Measurements from ENCODE around the gene CEL.

Gene CEL

GRCh38 chr9:133113949-133114885 lies 52.4 kb downstream of the CEL start:
- TF ChIP-seq NFIC (IDR thresholded peaks at IDR 0.05): no peak
- TF ChIP-seq TEAD4 (IDR thresholded peaks at IDR 0.05): no peak
- TF ChIP-seq USF1 (IDR thresholded peaks at IDR 0.05): no peak
- TF ChIP-seq YY1 (IDR thresholded peaks at IDR 0.05; ENCODE audit: low read depth): no peak
- no peak for TF ChIP-seq CREB1 (IDR thresholded peaks at IDR 0.05; ENCODE audit: low read depth)
- TF ChIP-seq EGR1 (IDR thresholded peaks at IDR 0.05): no peak
- TF ChIP-seq EP300 (IDR thresholded peaks at IDR 0.05; ENCODE audit: borderline replicate concordance): no peak
- TF ChIP-seq REST (IDR thresholded peaks at IDR 0.05; ENCODE audit: low read depth): no peak
- TF ChIP-seq RAD21 (IDR thresholded peaks at IDR 0.05; ENCODE audit: low read depth): no peak
- no peak for TF ChIP-seq FOXM1 (IDR thresholded peaks at IDR 0.05; ENCODE audit: borderline replicate concordance, low read depth)
- no peak for TF ChIP-seq MAX (IDR thresholded peaks at IDR 0.05)
- TF ChIP-seq TCF12 (IDR thresholded peaks at IDR 0.05; ENCODE audit: low read depth): no peak

- TF ChIP-seq YY1 (IDR thresholded peaks at IDR 0.05; ENCODE audit: low read depth) (no peak), REST (IDR thresholded peaks at IDR 0.05; ENCODE audit: low read depth) (no peak), EGR1 (IDR thresholded peaks at IDR 0.05) (no peak), TCF12 (IDR thresholded peaks at IDR 0.05; ENCODE audit: low read depth) (no peak), CREB1 (IDR thresholded peaks at IDR 0.05; ENCODE audit: low read depth) (no peak)
Observed at GRCh38 chr9:133114886-133115603, 53.3 kb downstream of the CEL start.

GRCh38 chr9:133115604-133116345 lies 54.0 kb downstream of the CEL start:
- no peak for TF ChIP-seq REST (IDR thresholded peaks at IDR 0.05; ENCODE audit: low read depth)
- no peak for TF ChIP-seq USF1 (IDR thresholded peaks at IDR 0.05)
- TF ChIP-seq FOXM1 (IDR thresholded peaks at IDR 0.05; ENCODE audit: borderline replicate concordance, low read depth): no peak
- no peak for TF ChIP-seq CREB1 (IDR thresholded peaks at IDR 0.05; ENCODE audit: low read depth)
- no peak for TF ChIP-seq RAD21 (IDR thresholded peaks at IDR 0.05; ENCODE audit: low read depth)
- no peak for TF ChIP-seq YY1 (IDR thresholded peaks at IDR 0.05; ENCODE audit: low read depth)
- no peak for TF ChIP-seq EP300 (IDR thresholded peaks at IDR 0.05; ENCODE audit: borderline replicate concordance)
- no peak for TF ChIP-seq TCF12 (IDR thresholded peaks at IDR 0.05; ENCODE audit: low read depth)
- no peak for TF ChIP-seq TAF1 (IDR thresholded peaks at IDR 0.05; ENCODE audit: low read depth)
- TF ChIP-seq ZBTB7A (IDR thresholded peaks at IDR 0.05; ENCODE audit: low read depth): no peak
- no peak for TF ChIP-seq TEAD4 (IDR thresholded peaks at IDR 0.05)
